Small intestine (tissue), 7 donors: Measurements from ENCODE around the gene GNG13. TPM values are rescaled to one million over a fixed set of nuclear protein-coding genes. Genes with fewer than 3 reads are reported as not detected.
A peak's percentile ranks its signal among the peaks of the same experiment; 100 is the strongest.

Experiments used
- DNase-seq, 2 donors: peaks; one replicate each; pipeline versions ENCODE4 v3.0.0 to v3.0.0-alpha.2; 2013
- FAIRE-seq: peaks from 2 replicates; lab custom pipeline; 2012; peaks lifted over from hg19 to GRCh38; lab: Jason Lieb, UNC
- H3K27ac ChIP-seq, 3 donors: one replicate each; pipeline ENCODE4 v1.5.1; 2013; ENCODE audit warnings: low read length in 2 of 3, mild to moderate bottlenecking in 2 of 3, control low read depth in 1 of 3, inconsistent platforms in 1 of 3, low read depth in 1 of 3, moderate library complexity in 1 of 3
- H3K27me3 ChIP-seq, 3 donors: one replicate each; pipeline ENCODE4 v1.6.1; 2013; ENCODE audit warnings: low read length in 3 of 3, inconsistent platforms in 1 of 3; ENCODE audit not compliant: control insufficient read depth in 3 of 3, insufficient read depth in 3 of 3
- H3K36me3 ChIP-seq, 3 donors: one replicate each; pipeline ENCODE4 v1.6.1; 2013; ENCODE audit warnings: low read length in 3 of 3, inconsistent platforms in 1 of 3, low read depth in 1 of 3, mild to moderate bottlenecking in 1 of 3, moderate library complexity in 1 of 3; ENCODE audit not compliant: control insufficient read depth in 3 of 3, insufficient read depth in 2 of 3
- H3K4me1 ChIP-seq, 3 donors: one replicate each; pipeline ENCODE4 v1.6.1; 2013; ENCODE audit warnings: low read length in 2 of 3, inconsistent platforms in 1 of 3, low read depth in 1 of 3, mild to moderate bottlenecking in 1 of 3, moderate library complexity in 1 of 3; ENCODE audit not compliant: control insufficient read depth in 3 of 3, insufficient read depth in 2 of 3
- H3K4me3 ChIP-seq, 3 donors: one replicate each; pipeline ENCODE4 v1.5.1; 2013; ENCODE audit warnings: low read length in 3 of 3, control low read depth in 1 of 3, inconsistent platforms in 1 of 3, low read depth in 1 of 3, mild to moderate bottlenecking in 1 of 3, moderate library complexity in 1 of 3
- H3K9me3 ChIP-seq, 2 donors: one replicate each; pipeline ENCODE4 v1.6.1; 2013; ENCODE audit warnings: low read depth in 1 of 2, low read length in 1 of 2; ENCODE audit not compliant: control insufficient read depth in 2 of 2, insufficient read depth in 1 of 2
- WGBS, 3 donors: extraction: QIAGEN DNeasy Blood & Tissue Kit; methylation state at CpG; one replicate each; pipeline ENCODE4 v1.1.7; 2013; 5-methylcytosine and 5-hydroxymethylcytosine counted together
- polyA plus RNA-seq, 4 donors: library from polyadenylated mRNA; stranded (reverse) in 3 of 4; unstranded in 1 of 4; fragments of 200-250 nt in 3 of 4; fragments of 120-200 nt in 1 of 4; gene quantifications; one replicate each; pipeline versions ENCODE4 v1.2.1 to v1.2.3, GENCODE V29; 2013
- donor health status: healthy with polysubstance abuse.
- donor health status: control.
- donor health status: control.
- donor health status: Bipolar disorder and iron deficiency.
- donor health status: healthy.

Gene GNG13
- polyA plus RNA-seq, 4 donors = 0.73 to 3.0 (median 1.9) TPM

DNA sequence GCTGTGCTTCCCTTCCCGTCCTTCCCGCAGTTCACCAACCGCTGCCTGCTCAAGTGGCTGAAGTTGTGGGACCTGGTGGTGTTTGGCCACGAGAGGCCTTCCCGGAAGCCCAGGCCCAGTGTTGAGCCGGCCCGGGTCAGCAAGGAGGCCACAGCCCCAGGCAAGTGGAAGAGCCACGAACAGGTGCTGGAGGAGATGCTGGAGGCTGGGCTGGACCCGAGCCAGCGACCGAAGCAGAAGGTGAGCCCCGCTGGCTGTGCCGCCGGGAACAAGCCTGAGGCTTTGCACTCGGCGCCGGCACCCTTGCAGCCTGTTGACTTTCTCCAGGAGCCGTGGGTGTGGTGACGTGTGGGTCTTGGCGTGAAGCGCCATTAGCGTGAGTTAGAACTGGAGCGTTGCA is 9.4 kb downstream of the GNG13 start:
- DNase-seq (no peak), FAIRE-seq (no peak)
- Histone ChIP-seq H3K36me3 (peaks cover 0 to 63% (median 0%) of the 10 kb centered on the region in 3 donors), H3K27me3 (no peaks in the 10 kb centered on the region), H3K4me1 (peaks cover 0 to 13% (median 0%) of the 10 kb centered on the region in 3 donors), H3K9me3 (no peaks in the 10 kb centered on the region), H3K4me3 (no peak overlapping the region), H3K27ac (no peak overlapping the region)
- 95 to 98% (median 96%) methylated on average over 23 of the region's 23 CpGs for WGBS, 3 donors

DNA sequence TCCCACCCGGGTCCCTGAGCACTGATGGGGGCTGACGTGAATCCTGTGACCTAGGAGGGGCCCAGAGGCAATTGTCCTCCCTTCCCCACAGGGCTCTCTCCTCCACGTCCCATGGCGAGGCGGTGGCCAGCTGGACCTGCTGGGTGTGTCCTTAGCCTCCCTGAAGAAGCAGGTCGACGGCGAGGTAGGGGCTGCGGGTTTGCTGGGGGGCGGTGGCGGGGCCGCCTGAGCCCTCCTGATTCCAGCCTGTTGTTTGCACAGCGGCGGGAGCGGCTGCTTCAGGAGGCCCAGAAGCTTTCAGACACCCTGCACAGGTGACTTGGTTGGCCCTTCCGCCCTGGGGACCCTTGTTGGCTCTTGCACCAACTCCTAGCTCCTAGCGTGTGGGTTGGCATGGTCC is 10.4 kb downstream of the GNG13 start:
- H3K36me3 ChIP-seq = peaks cover 0 to 72% (median 0%) of the 10 kb centered on the region in 3 donors
- H3K9me3 ChIP-seq = no peaks in the 10 kb centered on the region
- H3K4me1 ChIP-seq = peaks cover 0 to 13% (median 0%) of the 10 kb centered on the region in 3 donors
- no peak overlapping the region for H3K27ac ChIP-seq
- H3K4me3 ChIP-seq = no peak overlapping the region
- FAIRE-seq (no peak), DNase-seq (no peak)
- no peaks in the 10 kb centered on the region for H3K27me3 ChIP-seq
- WGBS, 3 donors = 94 to 96% (median 95%) methylated on average over 17 of the region's 17 CpGs

DNA sequence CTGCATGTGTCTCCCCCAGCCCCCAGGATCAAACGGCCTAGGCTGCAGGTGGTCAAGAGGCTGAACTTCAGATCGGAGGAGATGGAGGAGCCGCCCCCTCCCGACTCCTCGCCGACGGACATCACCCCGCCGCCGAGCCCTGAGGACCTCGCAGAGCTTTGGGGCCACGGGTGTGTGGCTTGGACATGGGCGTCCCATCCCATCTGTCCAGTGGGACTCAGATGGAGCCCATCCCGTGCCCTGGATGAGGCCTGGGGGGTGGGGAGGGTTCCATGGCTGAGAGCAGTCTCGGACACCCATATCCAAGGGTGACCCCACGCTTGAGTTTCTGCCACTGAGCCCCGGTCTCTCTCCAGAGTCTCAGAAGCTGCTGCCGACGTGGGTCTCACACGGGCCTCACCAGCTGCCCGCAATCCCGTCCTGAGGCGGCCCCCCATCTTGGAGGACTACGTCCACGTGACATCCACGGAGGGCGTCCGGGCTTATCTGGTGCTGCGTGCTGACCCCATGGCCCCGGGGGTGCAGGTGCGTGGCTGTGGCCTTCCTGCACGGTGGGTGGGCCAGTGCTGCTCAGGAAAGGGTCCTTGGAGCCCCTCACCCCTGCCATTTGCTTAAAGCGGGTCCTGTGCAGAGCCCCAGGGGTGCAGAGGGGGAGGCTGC is 11.2 kb downstream of the GNG13 start:
- H3K4me3 ChIP-seq = peak overlapping the region; percentile 51 to 63 (median 55)
- H3K4me1 ChIP-seq = peaks cover 0 to 13% (median 0%) of the 10 kb centered on the region in 3 donors
- H3K36me3 ChIP-seq = peaks cover 0 to 76% (median 0%) of the 10 kb centered on the region in 3 donors
- no peaks in the 10 kb centered on the region for H3K27me3 ChIP-seq
- no peaks in the 10 kb centered on the region for H3K9me3 ChIP-seq
- no peak overlapping the region for H3K27ac ChIP-seq
- no peak for DNase-seq
- FAIRE-seq = no peak
- WGBS, 3 donors = 73 to 77% (median 77%) methylated on average over 30 to 33 of the region's 33 CpGs

DNA sequence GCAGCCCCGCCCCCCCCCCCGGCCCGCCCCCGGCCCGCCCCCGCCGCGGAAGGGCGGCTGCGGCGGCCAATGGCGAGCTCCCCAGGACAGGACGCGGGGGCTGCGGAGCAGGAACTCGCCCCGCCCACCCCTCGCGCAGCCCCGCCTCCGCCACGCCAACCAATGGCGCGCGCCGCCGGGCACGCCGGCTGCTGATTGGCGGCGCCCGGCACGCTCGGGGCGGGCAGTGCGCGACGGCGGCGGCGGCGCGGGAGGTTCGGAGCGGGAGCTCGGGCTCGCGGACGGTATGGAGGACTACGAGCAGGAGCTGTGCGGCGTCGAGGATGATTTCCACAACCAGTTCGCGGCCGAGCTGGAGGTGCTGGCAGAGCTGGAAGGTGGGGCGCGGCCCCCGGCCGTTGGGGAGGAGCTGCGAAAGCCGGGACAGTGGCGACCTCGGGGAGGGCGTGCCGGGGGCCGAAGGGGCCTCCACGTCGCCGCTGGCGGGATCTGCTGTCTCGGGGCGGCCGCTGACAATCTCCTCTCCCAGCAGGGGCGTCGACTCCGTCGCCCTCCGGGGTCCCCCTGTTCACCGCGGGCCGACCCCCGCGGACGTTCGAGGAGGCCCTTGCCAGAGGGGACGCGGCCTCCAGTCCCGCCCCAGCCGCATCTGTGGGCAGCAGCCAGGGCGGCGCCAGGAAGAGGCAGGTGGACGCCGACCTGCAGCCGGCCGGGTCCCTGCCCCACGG is 12.0 kb downstream of the GNG13 start, which contains the start of gene CHTF18:
Gene CHTF18, plus strand, starts transcription at position 222 of the 728 bp plus-strand sequence. Its CDS starts 65 bp downstream, at position 287.
- DNase-seq (peak; percentile 91 to 95), FAIRE-seq (no peak)
- H3K27me3 ChIP-seq = no peaks in the 10 kb centered on the region
- no peaks in the 10 kb centered on the region for H3K9me3 ChIP-seq
- peaks cover 0 to 72% (median 0%) of the 10 kb centered on the region in 3 donors for H3K36me3 ChIP-seq
- peaks cover 0 to 13% (median 0%) of the 10 kb centered on the region in 3 donors for H3K4me1 ChIP-seq
- WGBS, 3 donors = 0 to 1% (median 0%) methylated on average over 64 to 97 of the region's 97 CpGs
- peak within 1 kb of the TSS in 2 of 3 donors; percentile 27 to 55 for H3K27ac ChIP-seq
- H3K4me3 ChIP-seq = peak within 1 kb of the TSS; percentile 74 to 94 (median 78)

DNA sequence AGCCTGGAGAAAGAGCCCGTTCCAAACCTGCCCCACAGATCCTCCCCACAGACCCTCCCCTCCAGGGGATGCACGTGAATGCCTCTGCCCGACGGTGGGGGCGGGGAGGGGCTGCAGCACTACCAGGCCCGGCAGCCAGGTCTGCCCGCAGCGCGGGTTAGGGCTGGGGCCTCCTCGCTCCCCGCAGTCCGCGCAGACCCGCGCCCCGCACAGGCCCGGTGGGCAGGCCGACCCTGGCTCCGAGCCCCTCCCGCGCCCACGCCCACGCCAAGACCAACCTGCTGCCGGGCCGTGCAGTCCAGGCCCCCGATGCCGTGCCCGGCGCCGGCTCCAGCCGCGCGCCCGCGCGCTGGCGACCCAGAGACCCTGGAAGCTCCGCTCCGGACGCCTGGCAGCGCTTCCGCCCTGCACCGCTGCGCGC is 12.5 kb downstream of the GNG13 start, which contains the start of gene RPUSD1:
Gene RPUSD1, minus strand, starts transcription at position 404 of the 421 bp plus-strand sequence. CDS start 644 bp downstream, outside the sequence.
- Histone ChIP-seq H3K27me3 (no peaks in the 10 kb centered on the region), H3K27ac (peak within 1 kb of the TSS in 2 of 3 donors; percentile 27 to 55), H3K4me3 (peak within 1 kb of the TSS; percentile 74 to 94 (median 78)), H3K9me3 (no peaks in the 10 kb centered on the region), H3K4me1 (peaks cover 0 to 18% (median 0%) of the 10 kb centered on the region in 3 donors), H3K36me3 (peaks cover 0 to 67% (median 0%) of the 10 kb centered on the region in 3 donors)
- WGBS, 3 donors = 0 to 1% (median 0%) methylated on average over 28 to 45 of the region's 45 CpGs
- DNase-seq = no peak
- FAIRE-seq = no peak

DNA sequence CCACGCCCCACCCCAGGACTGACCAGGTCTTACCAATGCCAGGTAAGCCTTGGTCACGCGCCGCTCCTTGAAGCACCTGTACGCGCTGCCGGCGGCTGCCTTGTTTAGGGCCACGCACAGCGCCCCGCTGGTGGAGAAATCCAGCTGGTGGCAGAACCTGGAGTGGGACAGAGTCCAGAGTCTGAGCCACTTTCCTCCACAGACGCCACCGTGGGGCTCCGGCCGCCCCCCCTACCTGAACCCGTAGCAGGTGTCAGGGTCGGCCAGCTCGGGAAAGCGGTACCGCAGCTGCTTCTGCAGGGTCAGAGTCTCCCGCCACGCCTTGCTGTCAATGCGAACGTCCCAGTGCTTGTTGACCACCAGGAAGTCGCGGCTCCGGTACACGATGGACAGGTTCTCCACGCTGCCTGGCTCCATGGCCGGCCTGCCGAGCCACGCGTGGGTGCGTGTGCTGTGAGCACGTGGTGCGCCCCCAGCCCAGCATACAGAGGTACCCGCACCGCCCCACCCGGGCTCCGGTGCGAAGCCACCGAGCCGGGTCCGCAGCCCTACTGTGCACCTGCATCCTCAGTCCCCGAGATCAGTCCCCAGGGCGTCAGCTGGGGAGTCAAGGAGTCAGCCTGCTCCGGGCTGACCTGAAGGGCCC is 13.1 kb downstream of the GNG13 start:
- H3K4me3 ChIP-seq = peak overlapping the region; percentile 74 to 94 (median 78)
- no peak for FAIRE-seq
- H3K27me3 ChIP-seq = no peaks in the 10 kb centered on the region
- H3K27ac ChIP-seq = no peak overlapping the region
- WGBS, 3 donors = 11 to 31% (median 23%) methylated on average over 44 to 47 of the region's 47 CpGs
- no peaks in the 10 kb centered on the region for H3K9me3 ChIP-seq
- peaks cover 0 to 21% (median 0%) of the 10 kb centered on the region in 3 donors for H3K4me1 ChIP-seq
- DNase-seq = peak; percentile 48 to 49
- peaks cover 0 to 61% (median 0%) of the 10 kb centered on the region in 3 donors for H3K36me3 ChIP-seq

DNA sequence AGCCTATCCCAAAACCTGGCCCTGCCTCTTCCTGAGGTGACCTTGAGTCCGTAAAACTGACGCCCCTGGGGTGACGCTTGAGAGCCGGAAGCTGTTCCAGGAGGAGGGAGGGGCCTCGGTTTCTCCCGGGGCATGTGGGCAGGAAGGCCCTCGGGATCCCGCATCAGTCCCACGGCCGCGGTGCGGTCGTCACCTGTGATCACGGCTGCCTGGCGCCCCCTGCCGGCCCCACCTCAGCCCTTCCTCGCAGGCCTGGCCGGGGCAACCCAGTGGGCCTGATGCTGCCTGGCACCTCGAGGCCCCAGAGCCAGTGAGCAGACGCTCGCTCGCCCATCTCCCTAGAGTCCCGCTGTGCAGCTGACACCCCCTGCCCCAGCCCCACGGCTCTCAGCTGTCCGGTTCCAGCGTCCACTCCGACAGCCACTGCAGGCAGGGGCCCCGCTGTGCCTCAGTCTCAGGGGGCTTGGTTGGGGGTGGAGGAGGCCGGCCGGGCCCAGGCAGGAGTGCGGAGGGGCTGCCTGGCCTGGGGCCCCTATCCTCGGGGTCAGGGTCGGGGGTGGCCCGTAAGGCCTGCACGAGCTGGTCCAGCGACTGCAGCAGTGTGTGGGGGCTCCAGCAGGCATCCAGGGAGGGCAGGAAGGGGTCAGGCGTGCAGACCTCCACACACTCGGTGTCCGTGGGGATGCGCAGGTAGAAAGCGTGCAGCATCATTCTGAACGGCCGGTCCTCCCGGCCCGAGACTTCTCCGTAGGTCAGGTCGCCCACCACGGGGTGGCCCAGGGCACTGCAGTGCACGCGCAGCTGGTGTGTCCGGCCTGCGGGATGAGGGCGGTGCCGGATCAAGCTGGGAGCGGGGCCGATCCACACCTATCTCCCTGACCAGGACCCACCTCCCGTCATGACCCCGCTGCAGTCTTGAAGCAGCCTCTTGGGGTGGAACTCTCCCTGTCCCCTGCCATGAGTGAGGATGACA is 14.7 kb downstream of the GNG13 start:
- FAIRE-seq = no peak
- WGBS, 3 donors = 61 to 65% (median 65%) methylated on average over 54 to 58 of the region's 58 CpGs
- Histone ChIP-seq H3K27me3 (no peaks in the 10 kb centered on the region), H3K36me3 (peaks cover 0 to 46% (median 0%) of the 10 kb centered on the region in 3 donors), H3K4me3 (no peak overlapping the region), H3K9me3 (no peaks in the 10 kb centered on the region), H3K27ac (no peak overlapping the region), H3K4me1 (peaks cover 0 to 21% (median 0%) of the 10 kb centered on the region in 3 donors)
- DNase-seq = peak; percentile 60 to 78
